GM12865 (cell line): ENCODE measurements around the gene SLC45A2.

Experiments used
- DNase-seq: peaks from one replicate; pipeline ENCODE4 v3.0.0; 2010; ENCODE audit warnings: low read depth
- H3K4me3 ChIP-seq: 2 replicates; pipeline ENCODE4 v1.5.1; 2011; ENCODE audit warnings: mild to moderate bottlenecking, low read depth, low read length, control low read depth
- TF ChIP-seq, protein P1 (sequence below): IDR thresholded peaks from 2 replicates; pipeline ENCODE4 v1.5.1; 2011; ENCODE audit warnings: low read length, control low read depth, low read depth, inconsistent platforms; ENCODE audit not compliant: insufficient read depth; ENCODE audit errors: missing control alignments

The SLC45A2 gene

GRCh38 chr5:33938507-33938796 lies 46.0 kb downstream of the SLC45A2 start:
- no peak overlapping the region for H3K4me3 ChIP-seq
- DNase-seq, result no peak
- TF ChIP-seq, protein P1, sequence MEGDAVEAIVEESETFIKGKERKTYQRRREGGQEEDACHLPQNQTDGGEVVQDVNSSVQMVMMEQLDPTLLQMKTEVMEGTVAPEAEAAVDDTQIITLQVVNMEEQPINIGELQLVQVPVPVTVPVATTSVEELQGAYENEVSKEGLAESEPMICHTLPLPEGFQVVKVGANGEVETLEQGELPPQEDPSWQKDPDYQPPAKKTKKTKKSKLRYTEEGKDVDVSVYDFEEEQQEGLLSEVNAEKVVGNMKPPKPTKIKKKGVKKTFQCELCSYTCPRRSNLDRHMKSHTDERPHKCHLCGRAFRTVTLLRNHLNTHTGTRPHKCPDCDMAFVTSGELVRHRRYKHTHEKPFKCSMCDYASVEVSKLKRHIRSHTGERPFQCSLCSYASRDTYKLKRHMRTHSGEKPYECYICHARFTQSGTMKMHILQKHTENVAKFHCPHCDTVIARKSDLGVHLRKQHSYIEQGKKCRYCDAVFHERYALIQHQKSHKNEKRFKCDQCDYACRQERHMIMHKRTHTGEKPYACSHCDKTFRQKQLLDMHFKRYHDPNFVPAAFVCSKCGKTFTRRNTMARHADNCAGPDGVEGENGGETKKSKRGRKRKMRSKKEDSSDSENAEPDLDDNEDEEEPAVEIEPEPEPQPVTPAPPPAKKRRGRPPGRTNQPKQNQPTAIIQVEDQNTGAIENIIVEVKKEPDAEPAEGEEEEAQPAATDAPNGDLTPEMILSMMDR, result no peak

DNA sequence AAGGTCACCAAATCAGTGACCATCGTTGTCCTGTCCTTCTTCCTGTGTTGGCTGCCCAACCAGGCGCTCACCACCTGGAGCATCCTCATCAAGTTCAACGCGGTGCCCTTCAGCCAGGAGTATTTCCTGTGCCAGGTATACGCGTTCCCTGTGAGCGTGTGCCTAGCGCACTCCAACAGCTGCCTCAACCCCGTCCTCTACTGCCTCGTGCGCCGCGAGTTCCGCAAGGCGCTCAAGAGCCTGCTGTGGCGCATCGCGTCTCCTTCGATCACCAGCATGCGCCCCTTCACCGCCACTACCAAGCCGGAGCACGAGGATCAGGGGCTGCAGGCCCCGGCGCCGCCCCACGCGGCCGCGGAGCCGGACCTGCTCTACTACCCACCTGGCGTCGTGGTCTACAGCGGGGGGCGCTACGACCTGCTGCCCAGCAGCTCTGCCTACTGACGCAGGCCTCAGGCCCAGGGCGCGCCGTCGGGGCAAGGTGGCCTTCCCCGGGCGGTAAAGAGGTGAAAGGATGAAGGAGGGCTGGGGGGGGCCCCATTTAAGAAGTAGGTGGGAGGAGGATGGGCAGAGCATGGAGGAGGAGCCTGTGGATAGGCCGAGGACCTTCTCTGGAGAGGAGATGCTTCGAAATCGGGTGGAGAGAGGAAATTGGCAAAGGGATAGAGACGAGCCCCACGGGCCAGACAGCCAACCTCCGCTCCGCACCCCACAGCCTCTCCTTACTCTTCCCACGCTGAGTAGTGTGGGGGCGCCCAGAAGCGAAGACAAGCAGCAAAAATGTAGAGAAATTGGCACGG lies 46.6 kb downstream of the SLC45A2 start:
- no peak overlapping the region for H3K4me3 ChIP-seq
- TF ChIP-seq, protein P1, result no peak
- no peak for DNase-seq

DNA sequence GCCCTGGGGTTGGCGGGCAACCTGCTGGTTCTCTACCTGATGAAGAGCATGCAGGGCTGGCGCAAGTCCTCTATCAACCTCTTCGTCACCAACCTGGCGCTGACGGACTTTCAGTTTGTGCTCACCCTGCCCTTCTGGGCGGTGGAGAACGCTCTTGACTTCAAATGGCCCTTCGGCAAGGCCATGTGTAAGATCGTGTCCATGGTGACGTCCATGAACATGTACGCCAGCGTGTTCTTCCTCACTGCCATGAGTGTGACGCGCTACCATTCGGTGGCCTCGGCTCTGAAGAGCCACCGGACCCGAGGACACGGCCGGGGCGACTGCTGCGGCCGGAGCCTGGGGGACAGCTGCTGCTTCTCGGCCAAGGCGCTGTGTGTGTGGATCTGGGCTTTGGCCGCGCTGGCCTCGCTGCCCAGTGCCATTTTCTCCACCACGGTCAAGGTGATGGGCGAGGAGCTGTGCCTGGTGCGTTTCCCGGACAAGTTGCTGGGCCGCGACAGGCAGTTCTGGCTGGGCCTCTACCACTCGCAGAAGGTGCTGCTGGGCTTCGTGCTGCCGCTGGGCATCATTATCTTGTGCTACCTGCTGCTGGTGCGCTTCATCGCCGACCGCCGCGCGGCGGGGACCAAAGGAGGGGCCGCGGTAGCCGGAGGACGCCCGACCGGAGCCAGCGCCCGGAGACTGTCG lies 47.3 kb downstream of the SLC45A2 start:
- DNase-seq, result no peak
- no peak overlapping the region for H3K4me3 ChIP-seq
- TF ChIP-seq, protein P1, result no peak

GRCh38 chr5:33936381-33937016 lies 48.0 kb downstream of the SLC45A2 start, which contains the start of gene RXFP3:
Gene RXFP3, plus strand, starts transcription at chr5:33936386. Its CDS starts 355 bp downstream, at chr5:33936741.
- no peak for DNase-seq
- H3K4me3 ChIP-seq, result no peak within 1 kb of the TSS; the same call in 1 of the 2 replicates
- TF ChIP-seq, protein P1, result no peak

- DNase-seq, result peak; percentile 69
- TF ChIP-seq, protein P1, result peak; percentile 24
- no peak overlapping the region; the same call in 1 of the 2 replicates for H3K4me3 ChIP-seq
These were observed 48.5 kb downstream of the SLC45A2 start for GRCh38 chr5:33936004-33936380.

DNA sequence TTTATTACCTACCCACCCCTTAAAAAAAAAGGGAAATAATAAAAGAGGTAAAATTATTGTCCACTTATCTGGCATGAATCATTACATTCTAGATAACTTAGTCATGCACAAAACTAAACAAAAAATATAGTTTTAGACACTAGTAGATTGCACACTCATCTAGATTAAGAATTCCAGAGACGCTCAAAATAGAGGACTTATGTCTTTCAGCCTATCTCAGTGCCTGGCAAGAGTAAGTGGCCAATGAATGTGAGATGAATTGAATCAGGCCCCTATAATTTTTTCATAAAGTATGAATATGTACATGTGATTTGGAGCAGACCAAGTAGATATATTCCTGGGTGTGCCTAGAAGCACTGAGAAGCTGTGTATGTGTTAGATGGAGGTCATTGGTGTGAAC lies 50.3 kb downstream of the SLC45A2 start:
- H3K4me3 ChIP-seq, result no peak overlapping the region
- TF ChIP-seq, protein P1, result no peak
- DNase-seq, result peak; percentile 15
